PC-3 (cell line): ENCODE results near the gene KRT7. TPM values are rescaled to one million over a fixed set of nuclear protein-coding genes. Genes with fewer than 3 reads are reported as not detected.
A peak's percentile ranks its signal among the peaks of the same experiment; 100 is the strongest.

Experiments used
- ATAC-seq: fragments of 200-7000 bp; cut with Tn5 transposase; 2 replicates; pipeline ENCODE4 v1.9.1; 2020; ENCODE audit warnings: mild to moderate bottlenecking, moderate library complexity
- BruUV-seq: library from RNA; stranded (reverse); fragments of 400-500 nt; replicated peaks from 2 replicates; lab custom pipeline; 2021; lab: Mats Ljungman, UMichigan
- CTCF ChIA-PET: fragments of 300-600 bp; sonication (Branson Sonifier 250); formaldehyde crosslinking; loops from one replicate; lab custom pipeline; 2022; ENCODE audit warnings: antibody characterized with exemption; lab: Charles Lee
- POLR2A ChIA-PET: fragments of 300-600 bp; sonication (Branson Sonifier 250); formaldehyde crosslinking; loops from one replicate; lab custom pipeline; 2022; ENCODE audit warnings: antibody characterized with exemption; ENCODE audit not compliant: unreplicated experiment; lab: Charles Lee
- DNase-seq: peaks from one replicate; pipeline ENCODE4 v3.0.0-alpha.2; 2015
- H2AFZ ChIP-seq: fragments of 300-600 bp; sonication (generic); 2 replicates; pipeline ENCODE4 v1.6.0; 2016; ENCODE audit warnings: antibody characterized with exemption, low read length
- H3F3A ChIP-seq: fragments of 300-600 bp; sonication (generic); one replicate; pipeline ENCODE4 v1.6.0; 2017; ENCODE audit warnings: antibody characterized with exemption, low read length, control low read depth, mild to moderate bottlenecking; ENCODE audit not compliant: unreplicated experiment
- H3K27ac ChIP-seq: fragments of 300-600 bp; sonication (generic); 2 replicates; pipeline ENCODE4 v1.5.1; 2016; ENCODE audit warnings: mild to moderate bottlenecking, low read length
- H3K27me3 ChIP-seq: fragments of 300-600 bp; sonication (generic); 2 replicates; pipeline ENCODE4 v1.6.1; 2016; ENCODE audit warnings: low read length, mixed read lengths
- H3K36me3 ChIP-seq: fragments of 300-600 bp; sonication (generic); 2 replicates; pipeline ENCODE4 v1.6.1; 2016; ENCODE audit warnings: low read depth, mixed run types, low read length, mixed read lengths
- H3K4me1 ChIP-seq: fragments of 300-600 bp; sonication (generic); 2 replicates; pipeline ENCODE4 v1.5.1; 2016; ENCODE audit warnings: low read length; ENCODE audit not compliant: insufficient read depth
- H3K4me2 ChIP-seq: fragments of 300-600 bp; sonication (generic); 2 replicates; pipeline ENCODE4 v1.6.0; 2016; ENCODE audit warnings: low read length
- H3K4me3 ChIP-seq: fragments of 300-600 bp; sonication (generic); 2 replicates; pipeline ENCODE4 v1.5.1; 2016; ENCODE audit warnings: mild to moderate bottlenecking, low read length, mixed read lengths
- H3K79me2 ChIP-seq: fragments of 300-600 bp; sonication (generic); 2 replicates; pipeline ENCODE4 v1.6.1; 2017; ENCODE audit warnings: low read length, mixed read lengths
- H3K9ac ChIP-seq: fragments of 300-600 bp; sonication (generic); 2 replicates; pipeline ENCODE4 v1.6.0; 2016; ENCODE audit warnings: mild to moderate bottlenecking, low read length
- H3K9me2 ChIP-seq: fragments of 300-600 bp; sonication (generic); replicated peaks from 2 replicates; pipeline ENCODE4 v1.6.1; 2016; ENCODE audit warnings: mixed run types, low read length, mixed read lengths
- H3K9me3 ChIP-seq: fragments of 300-600 bp; sonication (generic); 2 replicates; pipeline ENCODE4 v1.6.1; 2016; ENCODE audit warnings: low read length, mixed read lengths
- H4K20me1 ChIP-seq: fragments of 300-600 bp; sonication (generic); 2 replicates; pipeline ENCODE4 v1.6.1; 2016; ENCODE audit warnings: low read length, mixed read lengths
- CTCF ChIP-seq: fragments of 300-600 bp; sonication (generic); conservative IDR thresholded peaks from 2 replicates; pipeline ENCODE4 v1.5.1; 2017; ENCODE audit warnings: antibody characterized with exemption, low read depth, mild to moderate bottlenecking, low read length
- EZH2 ChIP-seq: fragments of 300-600 bp; sonication (generic); IDR thresholded peaks from one replicate; pipeline ENCODE4 v1.6.1; 2017; ENCODE audit warnings: antibody characterized with exemption, mild to moderate bottlenecking, low read length; ENCODE audit not compliant: unreplicated experiment
- EZH2phosphoT487 ChIP-seq: fragments of 300-600 bp; sonication (generic); IDR thresholded peaks from 2 replicates; pipeline ENCODE4 v1.6.1; 2018; ENCODE audit warnings: mild to moderate bottlenecking, antibody characterized with exemption, low read length, borderline replicate concordance
- intact Hi-C: fragments of 100-400 bp; cut with micrococcal nuclease; formaldehyde crosslinking; loops from 2 replicates; pipeline ENCODE4 v1.9.0; 2023
- total RNA-seq: library from RNA; depleted of rRNA; stranded (reverse); fragments of >200 nt; gene quantifications from 2 replicates; pipeline ENCODE4 v1.2.3, GENCODE V29; 2014

Gene KRT7
- total RNA-seq, 1 experiment from 2014 or later, result 2,144 TPM

GRCh38 chr12:52232203-52232673, 805 bp upstream of the KRT7 start:
- H3K79me2 ChIP-seq, result peaks cover 66% of the 10 kb centered on the region
- peak overlapping the region; percentile 94 for H3K4me3 ChIP-seq
- DNase-seq, result no peak
- peak overlapping the region; percentile 99 for H3K4me2 ChIP-seq
- H2AFZ ChIP-seq, result no peak overlapping the region
- peak overlapping the region; percentile 91 for H3K27ac ChIP-seq
- ATAC-seq, result no peak
- no peaks in the 10 kb centered on the region for H3K9me2 ChIP-seq
- no TSS peak for BruUV-seq
- peaks cover 76% of the 10 kb centered on the region for H3K4me1 ChIP-seq
- TF ChIP-seq EZH2, result no peak
- TF ChIP-seq EZH2phosphoT487, result no peak
- TF ChIP-seq CTCF, result no peak
- peak overlapping the region; percentile 92 for H3K9ac ChIP-seq
- H3K9me3 ChIP-seq, result no peaks in the 10 kb centered on the region
- H3K36me3 ChIP-seq, result peaks cover 34% of the 10 kb centered on the region
- ChIA-PET POLR2A (no interaction called here), CTCF (no interaction called here)
- H3K27me3 ChIP-seq, result no peaks in the 10 kb centered on the region
- H4K20me1 ChIP-seq, result peaks cover 33% of the 10 kb centered on the region
- peaks cover 21% of the 10 kb centered on the region for H3F3A ChIP-seq
- intact Hi-C loops, result no loop called here

DNA sequence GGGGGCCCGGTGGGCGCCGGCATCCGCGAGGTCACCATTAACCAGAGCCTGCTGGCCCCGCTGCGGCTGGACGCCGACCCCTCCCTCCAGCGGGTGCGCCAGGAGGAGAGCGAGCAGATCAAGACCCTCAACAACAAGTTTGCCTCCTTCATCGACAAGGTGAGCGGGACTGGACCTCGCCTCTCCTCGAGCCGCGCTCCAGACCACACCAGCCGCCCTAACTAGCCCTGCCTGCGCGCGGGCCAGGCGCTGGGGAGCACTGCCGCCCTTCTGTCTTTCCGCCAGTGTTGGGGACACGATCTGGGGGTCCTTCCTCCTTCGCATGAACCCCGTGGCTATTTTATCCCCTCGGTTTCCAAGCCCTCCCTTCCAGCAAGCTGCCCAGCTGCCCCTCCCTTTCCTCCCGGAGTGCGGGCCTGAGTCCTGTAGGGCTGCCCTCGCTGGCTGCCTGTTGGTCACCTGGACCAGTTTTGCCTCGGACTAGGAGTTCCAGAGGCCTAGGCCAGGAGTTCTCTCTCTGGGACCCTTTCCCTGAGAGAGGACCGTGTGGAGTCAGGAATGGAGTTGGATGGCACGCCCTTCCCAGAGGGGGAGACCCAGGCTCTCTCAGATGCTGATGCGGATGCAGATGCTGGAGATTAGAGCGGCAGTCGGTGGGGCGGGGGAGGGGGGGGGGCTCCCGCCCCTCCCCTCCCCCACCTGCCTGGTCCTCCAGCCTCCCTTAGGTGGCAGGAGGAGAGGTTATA, 592 bp downstream of the KRT7 start:
- ChIA-PET CTCF (interaction anchor here (0.8 kb wide), 1 partner anchor 85 kb away, joined by 4 read pairs; no protein-coding TSS in a partner anchor), POLR2A (interaction anchor here (0.6 kb wide), 2 partner anchors 75 to 100 kb away, joined by 3 to 7 read pairs; no protein-coding TSS in a partner anchor)
- DNase-seq, result peak; percentile 35
- H4K20me1 ChIP-seq, result peaks cover 36% of the 10 kb centered on the region
- no peaks in the 10 kb centered on the region for H3K9me2 ChIP-seq
- no peaks in the 10 kb centered on the region for H3K27me3 ChIP-seq
- intact Hi-C loops, result no loop called here
- H3K4me2 ChIP-seq, result peak overlapping the region; percentile 99
- peaks cover 73% of the 10 kb centered on the region for H3K79me2 ChIP-seq
- TF ChIP-seq EZH2, result no peak
- no peak for TF ChIP-seq CTCF
- TF ChIP-seq EZH2phosphoT487, result no peak
- peaks cover 83% of the 10 kb centered on the region for H3K4me1 ChIP-seq
- H3K36me3 ChIP-seq, result peaks cover 48% of the 10 kb centered on the region
- H2AFZ ChIP-seq, result no peak overlapping the region
- H3F3A ChIP-seq, result peaks cover 21% of the 10 kb centered on the region
- peak overlapping the region; percentile 91 for H3K27ac ChIP-seq
- H3K9me3 ChIP-seq, result no peaks in the 10 kb centered on the region
- no TSS peak for BruUV-seq
- peak overlapping the region; percentile 92 for H3K9ac ChIP-seq
- no peak for ATAC-seq
- H3K4me3 ChIP-seq, result peak overlapping the region; percentile 94
